Measurements from ENCODE around the gene WAC. TPM values are rescaled to one million over a fixed set of nuclear protein-coding genes. Genes with fewer than 3 reads are reported as not detected.

WAC gene
- total and polyA plus RNA-seq, 9 of the 15 experiments (the other 6 are each of a cell fraction or from before 2014, with no cell fraction given): 24.8 to 123 (median 78.2) TPM

GRCh38 chr10:28535846-28536245 lies 2.9 kb downstream of the WAC start:
- ATAC-seq (no peak), DNase-seq (ENCODE audit: extremely low read depth in 1 of 4, low spot score in 3 of 4) (no peak), FAIRE-seq (no peak)
- Histone ChIP-seq H2AFZ (ENCODE audit: low read depth, low read length) (no peak overlapping the region), H3K36me3 (ENCODE audit: control insufficient read depth, insufficient read depth, low read length) (peaks cover 70% of the 10 kb centered on the region), H3K9me3 (replicated peaks; ENCODE audit: control insufficient read depth, insufficient read depth, low read depth, low read length) (no peaks in the 10 kb centered on the region), H3K27ac (ENCODE audit: extremely low read depth, low read depth, low read length) (no peak overlapping the region), H3K9me1 (ENCODE audit: control insufficient read depth, insufficient read depth, low read length) (no peaks in the 10 kb centered on the region), H3K79me2 (ENCODE audit: control insufficient read depth, insufficient read depth, low read length) (peaks cover 96% of the 10 kb centered on the region), H3K4me1 (replicated peaks in 1 of 2; ENCODE audit: control insufficient read depth in 2 of 2, insufficient read depth in 2 of 2, low read length in 2 of 2) (peaks cover 16 to 23% of the 10 kb centered on the region in 2 experiments), H3K4me2 (ENCODE audit: insufficient read depth, low read length) (no peak overlapping the region), H3K9ac (ENCODE audit: insufficient read depth in 1 of 2, low read depth in 2 of 2, low read length in 2 of 2) (peak overlapping the region in 1 of 2 experiments; percentile 39; a peak in 1 of 4 replicates), H4K20me1 (replicated peaks; ENCODE audit: control insufficient read depth, insufficient read depth, low read length) (no peaks in the 10 kb centered on the region; the same call in 1 of the 2 replicates), H3K4me3 (no peak overlapping the region), H3K27me3 (ENCODE audit: control insufficient read depth in 2 of 2, insufficient read depth in 2 of 2, low read length in 2 of 2) (no peaks in the 10 kb centered on the region)
- no TSS peak for BruUV-seq (replicated peaks)
- in situ Hi-C loops (cut with MboI): no loop called here
- ChIA-PET CTCF (ENCODE audit: low intra/inter-chr PET ratio) (no interaction called here), POLR2A (interaction anchor here (0.6 to 3.8 kb wide), 3 partner anchors 9 to 131 kb away, joined by 3 to 23 read pairs (median 3); no protein-coding TSS in a partner anchor)
- TF ChIP-seq CBFA2T2 (conservative IDR thresholded peaks at IDR 0.05) (no peak), RCOR1 (IDR thresholded peaks at IDR 0.05; ENCODE audit: borderline replicate concordance in 1 of 2, low read depth in 2 of 2, low read length in 2 of 2) (no peak), GABPA (tag; conservative IDR thresholded peaks at IDR 0.05; ENCODE audit: low read depth) (no peak), PPARD (CRISPR knock-in tag; IDR thresholded peaks at IDR 0.05) (no peak), MEIS2 (IDR thresholded peaks at IDR 0.05; ENCODE audit: partially characterized antibody) (no peak), SMARCE1 (IDR thresholded peaks at IDR 0.05) (no peak), RFX1 (IDR thresholded peaks at IDR 0.05) (no peak), MYC (IDR thresholded peaks at IDR 0.05; ENCODE audit: low read depth, low read length) (no peak), MYC (CRISPR knock-in tag; IDR thresholded peaks at IDR 0.05; ENCODE audit: borderline replicate concordance, low read depth) (no peak), PHF8 (IDR thresholded peaks at IDR 0.05; ENCODE audit: borderline replicate concordance, low read length) (no peak), MTF1 (CRISPR knock-in tag; IDR thresholded peaks at IDR 0.05; ENCODE audit: borderline replicate concordance) (no peak), CREB5 (CRISPR knock-in tag; IDR thresholded peaks at IDR 0.05) (no peak), SREBF2 (CRISPR knock-in tag; IDR thresholded peaks at IDR 0.05) (no peak), ZBTB33 (CRISPR knock-in tag; IDR thresholded peaks at IDR 0.05) (no peak), XRCC5 (IDR thresholded peaks at IDR 0.05; ENCODE audit: low read depth, low read length) (no peak), ZNF217 (CRISPR knock-in tag; IDR thresholded peaks at IDR 0.05) (no peak), RNF2 (IDR thresholded peaks at IDR 0.05) (no peak)
- TF ChIP-seq, protein P1, sequence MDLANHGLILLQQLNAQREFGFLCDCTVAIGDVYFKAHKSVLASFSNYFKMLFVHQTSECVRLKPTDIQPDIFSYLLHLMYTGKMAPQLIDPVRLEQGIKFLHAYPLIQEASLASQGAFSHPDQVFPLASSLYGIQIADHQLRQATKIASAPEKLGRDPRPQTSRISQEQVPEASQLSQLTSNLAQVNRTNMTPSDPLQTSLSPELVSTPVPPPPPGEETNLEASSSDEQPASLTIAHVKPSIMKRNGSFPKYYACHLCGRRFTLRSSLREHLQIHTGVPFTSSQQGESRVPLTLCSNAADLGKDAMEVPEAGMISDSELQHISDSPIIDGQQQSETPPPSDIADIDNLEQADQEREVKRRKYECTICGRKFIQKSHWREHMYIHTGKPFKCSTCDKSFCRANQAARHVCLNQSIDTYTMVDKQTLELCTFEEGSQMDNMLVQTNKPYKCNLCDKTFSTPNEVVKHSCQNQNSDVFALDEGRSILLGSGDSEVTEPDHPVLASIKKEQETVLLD (IDR thresholded peaks at IDR 0.05): no peak
- TF ChIP-seq, protein P2, sequence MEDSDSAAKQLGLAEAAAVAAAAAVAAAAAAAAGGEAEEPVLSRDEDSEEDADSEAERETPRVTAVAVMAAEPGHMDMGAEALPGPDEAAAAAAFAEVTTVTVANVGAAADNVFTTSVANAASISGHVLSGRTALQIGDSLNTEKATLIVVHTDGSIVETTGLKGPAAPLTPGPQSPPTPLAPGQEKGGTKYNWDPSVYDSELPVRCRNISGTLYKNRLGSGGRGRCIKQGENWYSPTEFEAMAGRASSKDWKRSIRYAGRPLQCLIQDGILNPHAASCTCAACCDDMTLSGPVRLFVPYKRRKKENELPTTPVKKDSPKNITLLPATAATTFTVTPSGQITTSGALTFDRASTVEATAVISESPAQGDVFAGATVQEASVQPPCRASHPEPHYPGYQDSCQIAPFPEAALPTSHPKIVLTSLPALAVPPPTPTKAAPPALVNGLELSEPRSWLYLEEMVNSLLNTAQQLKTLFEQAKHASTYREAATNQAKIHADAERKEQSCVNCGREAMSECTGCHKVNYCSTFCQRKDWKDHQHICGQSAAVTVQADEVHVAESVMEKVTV (CRISPR knock-in tag; IDR thresholded peaks at IDR 0.05): no peak
- 92% methylated on average over 6 of the region's 6 CpGs for WGBS (ENCODE audit: insufficient coverage, low coverage, missing lambda C conversion rate)
- intact Hi-C loops (cut with micrococcal nuclease): no loop called here

Measured in K562 (cell line).